Skin of body (tissue), 2 donors: ENCODE data around the gene RPL13. TPM values are rescaled to one million over a fixed set of nuclear protein-coding genes. Genes with fewer than 3 reads are reported as not detected.

ENCODE experiments used
- DNase-seq: peaks from one replicate; lab custom pipeline; 2025; lab: John Stamatoyannopoulos, UW
- total RNA-seq: library from RNA; depleted of rRNA; stranded (reverse); fragments of >200 nt; gene quantifications from one replicate; pipeline ENCODE4 v1.2.3, GENCODE V29; 2014

Gene RPL13
- total RNA-seq: 2,621 TPM

GRCh38 chr16:89560378-89561141 is at the start of gene RPL13:
RPL13 (plus strand) TSS chr16:89560682; CDS start chr16:89560960, 278 bp downstream.
- DNase-seq: peak; percentile 94

- no peak for DNase-seq
Measured at GRCh38 chr16:89511374-89511773, 49.1 kb upstream of the RPL13 start.

- no peak for DNase-seq
Measured at GRCh38 chr16:89512453-89512852, 48.0 kb upstream of the RPL13 start.

GRCh38 chr16:89517128-89517527 is 43.4 kb upstream of the RPL13 start:
- DNase-seq: no peak

- DNase-seq: no peak
Measured at GRCh38 chr16:89519881-89520280, 40.6 kb upstream of the RPL13 start.

- DNase-seq: no peak
Measured at GRCh38 chr16:89522287-89522686, 38.2 kb upstream of the RPL13 start.

GRCh38 chr16:89523680-89524344 is 36.7 kb upstream of the RPL13 start:
- no peak for DNase-seq

- no peak for DNase-seq
Measured at GRCh38 chr16:89525146-89525913, 35.2 kb upstream of the RPL13 start.

GRCh38 chr16:89529097-89529496 is 31.4 kb upstream of the RPL13 start:
- no peak for DNase-seq

- no peak for DNase-seq
Measured at GRCh38 chr16:89530401-89531381, 29.8 kb upstream of the RPL13 start.

- DNase-seq: no peak
Measured at GRCh38 chr16:89531821-89532526, 28.5 kb upstream of the RPL13 start.

GRCh38 chr16:89534252-89534756 is 26.2 kb upstream of the RPL13 start:
- DNase-seq: no peak

- DNase-seq: no peak
Measured at GRCh38 chr16:89536371-89536770, 24.1 kb upstream of the RPL13 start.

- no peak for DNase-seq
Measured at GRCh38 chr16:89536886-89537548, 23.5 kb upstream of the RPL13 start.

GRCh38 chr16:89537549-89537925 is 22.9 kb upstream of the RPL13 start:
- no peak for DNase-seq

- DNase-seq: no peak
Measured at GRCh38 chr16:89538286-89538685, 22.2 kb upstream of the RPL13 start.

GRCh38 chr16:89540557-89540956 is 19.9 kb upstream of the RPL13 start:
- DNase-seq: no peak

GRCh38 chr16:89541792-89542191 is 18.7 kb upstream of the RPL13 start:
- no peak for DNase-seq

GRCh38 chr16:89544113-89544512 is 16.4 kb upstream of the RPL13 start:
- no peak for DNase-seq

GRCh38 chr16:89544713-89545043 is 15.8 kb upstream of the RPL13 start:
- DNase-seq: no peak
